Measurements from ENCODE around the gene REPIN1. TPM values are rescaled to one million over a fixed set of nuclear protein-coding genes. Genes with fewer than 3 reads are reported as not detected.

The REPIN1 gene
- total RNA-seq, 4 donors from 2014 or later = 182 to 414 (median 247) TPM

- intact Hi-C loops (cut with DNase I; ENCODE audit: low total_unique reads) = no loop called here
Measured at GRCh38 chr7:150408393-150409299, 40.0 kb downstream of the REPIN1 start.

GRCh38 chr7:150409300-150410030, 40.8 kb downstream of the REPIN1 start:
- Histone ChIP-seq H3K36me3 (no peaks in the 10 kb centered on the region), H3K27me3 (no peaks in the 10 kb centered on the region), H3K4me3 (no peak overlapping the region), H3K27ac (no peak overlapping the region), H3K9me3 (no peaks in the 10 kb centered on the region), H3K4me1 (peaks cover 0 to 25% (median 20%) of the 10 kb centered on the region in 4 donors)
- in situ Hi-C loops (cut with MboI; ENCODE audit: low pct_ligation_motif_present in 1 of 4, low pct_unique_long_range_greater_than_20kb in 1 of 4, low sequenced_read_pairs in 3 of 4) (loop anchor here in 3 of 4 donors (25.0 kb wide), 1 partner anchor 97 kb away; the partner anchor contains the start of genes ACTR3C (in 3 of the 3) and LRRC61 (in 3 of the 3)), intact Hi-C loops (cut with DNase I; ENCODE audit: low total_unique reads) (no loop called here)
- WGBS, 2 donors (ENCODE audit: low coverage in 1 of 2) = 86 to 100% methylated on average over 1 to 10 of the region's 10 CpGs
- DNase-seq = peak; percentile 7
- TF ChIP-seq EP300 (IDR thresholded peaks at IDR 0.05; ENCODE audit: low read depth) = no peak
- TF ChIP-seq POLR2AphosphoS5 (IDR thresholded peaks at IDR 0.05) = no peak
- TF ChIP-seq CTCF (IDR thresholded peaks at IDR 0.05) = no peak
- TF ChIP-seq POLR2A (IDR thresholded peaks at IDR 0.05) = no peak

More at GRCh38 chr7:150408393-150409299, 40.0 kb downstream of the REPIN1 start:
- no peaks in the 10 kb centered on the region for H3K9me3 ChIP-seq
- no peaks in the 10 kb centered on the region for H3K36me3 ChIP-seq
- H3K4me1 ChIP-seq = peaks cover 7 to 33% (median 28%) of the 10 kb centered on the region in 4 donors
- no peaks in the 10 kb centered on the region for H3K27me3 ChIP-seq
- no peak overlapping the region for H3K4me3 ChIP-seq
- no peak for TF ChIP-seq POLR2AphosphoS5 (IDR thresholded peaks at IDR 0.05)
- DNase-seq = peak; percentile 11
- H3K27ac ChIP-seq = peak overlapping the region in 3 of 4 donors; percentile 6 to 99 (median 28)
- WGBS, 2 donors (ENCODE audit: low coverage in 1 of 2) = 69 to 91% methylated on average over 5 to 21 of the region's 22 CpGs
- in situ Hi-C loops (cut with MboI; ENCODE audit: low pct_ligation_motif_present in 1 of 4, low pct_unique_long_range_greater_than_20kb in 1 of 4, low sequenced_read_pairs in 3 of 4) = loop anchor here in 3 of 4 donors (25.0 kb wide), 1 partner anchor 96 kb away; the partner anchor contains the start of genes ACTR3C (in 3 of the 3) and LRRC61 (in 3 of the 3)

GRCh38 chr7:150410131-150410530, 41.5 kb downstream of the REPIN1 start:
- Histone ChIP-seq H3K4me1 (peaks cover 0 to 18% (median 17%) of the 10 kb centered on the region in 4 donors), H3K9me3 (no peaks in the 10 kb centered on the region), H3K36me3 (no peaks in the 10 kb centered on the region), H3K27ac (no peak overlapping the region), H3K27me3 (no peaks in the 10 kb centered on the region), H3K4me3 (no peak overlapping the region)
- DNase-seq = no peak
- TF ChIP-seq POLR2AphosphoS5 (IDR thresholded peaks at IDR 0.05) (no peak), EP300 (IDR thresholded peaks at IDR 0.05; ENCODE audit: low read depth) (no peak), POLR2A (IDR thresholded peaks at IDR 0.05) (no peak), CTCF (IDR thresholded peaks at IDR 0.05) (no peak)
- WGBS, 2 donors (ENCODE audit: low coverage in 1 of 2) = 96% methylated on average over 7 of the region's 7 CpGs; no CpG with 5 or more reads in 1 of the 2 donors
- in situ Hi-C loops (cut with MboI; ENCODE audit: low pct_ligation_motif_present in 1 of 4, low pct_unique_long_range_greater_than_20kb in 1 of 4, low sequenced_read_pairs in 3 of 4) = loop anchor here in 3 of 4 donors (25.0 kb wide), 1 partner anchor 98 kb away; the partner anchor contains the start of genes ACTR3C (in 3 of the 3) and LRRC61 (in 3 of the 3)
- intact Hi-C loops (cut with DNase I; ENCODE audit: low total_unique reads) = no loop called here

GRCh38 chr7:150410680-150411346, 42.2 kb downstream of the REPIN1 start:
- Histone ChIP-seq H3K4me3 (no peak overlapping the region), H3K9me3 (no peaks in the 10 kb centered on the region), H3K4me1 (peaks cover 0 to 17% (median 16%) of the 10 kb centered on the region in 4 donors), H3K27me3 (no peaks in the 10 kb centered on the region), H3K27ac (no peak overlapping the region), H3K36me3 (no peaks in the 10 kb centered on the region)
- TF ChIP-seq POLR2AphosphoS5 (IDR thresholded peaks at IDR 0.05) = no peak
- TF ChIP-seq POLR2A (IDR thresholded peaks at IDR 0.05) = no peak
- no peak for TF ChIP-seq EP300 (IDR thresholded peaks at IDR 0.05; ENCODE audit: low read depth)
- TF ChIP-seq CTCF (IDR thresholded peaks at IDR 0.05) = no peak
- intact Hi-C loops (cut with DNase I; ENCODE audit: low total_unique reads) = no loop called here
- WGBS, 2 donors (ENCODE audit: low coverage in 1 of 2) = 72 to 92% methylated on average over 6 to 10 of the region's 10 CpGs
- in situ Hi-C loops (cut with MboI; ENCODE audit: low pct_ligation_motif_present in 1 of 4, low pct_unique_long_range_greater_than_20kb in 1 of 4, low sequenced_read_pairs in 3 of 4) = loop anchor here in 3 of 4 donors (25.0 kb wide), 1 partner anchor 99 kb away; the partner anchor contains the start of genes ACTR3C (in 3 of the 3) and LRRC61 (in 3 of the 3)
- DNase-seq = no peak
